ENCODE data around the gene GMFB. TPM values are rescaled to one million over a fixed set of nuclear protein-coding genes. Genes with fewer than 3 reads are reported as not detected.
A peak's percentile ranks its signal among the peaks of the same experiment; 100 is the strongest.

Gene GMFB
- total RNA-seq, 1 donor from 2014 or later, result 24.1 TPM

GRCh38 chr14:54516709-54517108 lies 27.9 kb upstream of the GMFB start:
- TF ChIP-seq, protein P1, sequence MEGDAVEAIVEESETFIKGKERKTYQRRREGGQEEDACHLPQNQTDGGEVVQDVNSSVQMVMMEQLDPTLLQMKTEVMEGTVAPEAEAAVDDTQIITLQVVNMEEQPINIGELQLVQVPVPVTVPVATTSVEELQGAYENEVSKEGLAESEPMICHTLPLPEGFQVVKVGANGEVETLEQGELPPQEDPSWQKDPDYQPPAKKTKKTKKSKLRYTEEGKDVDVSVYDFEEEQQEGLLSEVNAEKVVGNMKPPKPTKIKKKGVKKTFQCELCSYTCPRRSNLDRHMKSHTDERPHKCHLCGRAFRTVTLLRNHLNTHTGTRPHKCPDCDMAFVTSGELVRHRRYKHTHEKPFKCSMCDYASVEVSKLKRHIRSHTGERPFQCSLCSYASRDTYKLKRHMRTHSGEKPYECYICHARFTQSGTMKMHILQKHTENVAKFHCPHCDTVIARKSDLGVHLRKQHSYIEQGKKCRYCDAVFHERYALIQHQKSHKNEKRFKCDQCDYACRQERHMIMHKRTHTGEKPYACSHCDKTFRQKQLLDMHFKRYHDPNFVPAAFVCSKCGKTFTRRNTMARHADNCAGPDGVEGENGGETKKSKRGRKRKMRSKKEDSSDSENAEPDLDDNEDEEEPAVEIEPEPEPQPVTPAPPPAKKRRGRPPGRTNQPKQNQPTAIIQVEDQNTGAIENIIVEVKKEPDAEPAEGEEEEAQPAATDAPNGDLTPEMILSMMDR (IDR thresholded peaks at IDR 0.05), result no peak
- no peak for TF ChIP-seq POLR2AphosphoS5 (IDR thresholded peaks at IDR 0.05; ENCODE audit: insufficient read depth in 1 of 2, low read depth in 1 of 2)
- no peak for TF ChIP-seq POLR2A (IDR thresholded peaks at IDR 0.05)
- Histone ChIP-seq H3K4me3 (no peak overlapping the region), H3K27ac (no peak overlapping the region)

DNA sequence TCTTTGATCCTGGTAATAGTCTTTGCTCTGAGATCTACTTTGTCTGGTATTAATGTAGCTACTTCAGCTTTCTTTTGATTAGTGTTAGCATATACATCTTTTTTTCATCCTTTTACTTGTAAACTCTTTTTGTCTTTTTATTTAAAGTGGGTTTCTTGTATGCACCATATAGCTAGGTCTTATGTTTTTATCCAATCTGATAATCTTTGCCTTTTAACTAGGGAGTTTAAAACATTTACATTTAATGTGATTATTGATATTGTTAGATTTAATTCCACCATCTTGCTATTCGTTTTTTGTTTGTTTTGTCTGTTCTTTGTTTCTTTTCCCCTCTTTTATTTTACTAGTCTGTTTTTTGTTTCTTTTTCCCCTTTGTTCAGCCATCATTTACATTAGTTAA lies 26.9 kb upstream of the GMFB start:
- H3K4me1 ChIP-seq, result peaks cover 30% of the 10 kb centered on the region
- intact Hi-C loops (cut with DNase I), result no loop called here
- no peaks in the 10 kb centered on the region for H3K27me3 ChIP-seq
- no peak for DNase-seq (ENCODE audit: extremely low spot score in 2 of 2)
- no peak overlapping the region for H3K4me3 ChIP-seq
- no peak overlapping the region for H3K27ac ChIP-seq
- TF ChIP-seq, protein P1 (IDR thresholded peaks at IDR 0.05), result no peak
- TF ChIP-seq POLR2AphosphoS5 (IDR thresholded peaks at IDR 0.05; ENCODE audit: insufficient read depth in 1 of 2, low read depth in 1 of 2) (no peak), POLR2A (IDR thresholded peaks at IDR 0.05) (no peak)
- H3K9me3 ChIP-seq, result peaks cover 4% of the 10 kb centered on the region
- H3K36me3 ChIP-seq, result peaks cover 0 to 4% of the 10 kb centered on the region in 2 donors

More at GRCh38 chr14:54516709-54517108, 27.9 kb upstream of the GMFB start:
- no peak for DNase-seq (ENCODE audit: extremely low spot score in 2 of 2)
- Histone ChIP-seq H3K27me3 (no peaks in the 10 kb centered on the region), H3K4me1 (peaks cover 19% of the 10 kb centered on the region), H3K36me3 (peaks cover 0 to 4% of the 10 kb centered on the region in 2 donors), H3K9me3 (peaks cover 4% of the 10 kb centered on the region)
- intact Hi-C loops (cut with DNase I), result no loop called here

- H3K9me3 ChIP-seq, result peaks cover 4% of the 10 kb centered on the region
- no peak for DNase-seq (ENCODE audit: extremely low spot score in 2 of 2)
- H3K4me3 ChIP-seq, result no peak overlapping the region
- TF ChIP-seq POLR2A (IDR thresholded peaks at IDR 0.05), result no peak
- peaks cover 0 to 4% of the 10 kb centered on the region in 2 donors for H3K36me3 ChIP-seq
- intact Hi-C loops (cut with DNase I), result no loop called here
- H3K27me3 ChIP-seq, result no peaks in the 10 kb centered on the region
- H3K4me1 ChIP-seq, result peaks cover 34% of the 10 kb centered on the region
- H3K27ac ChIP-seq, result no peak overlapping the region
Measured at GRCh38 chr14:54512393-54512792, 23.6 kb upstream of the GMFB start.

DNA sequence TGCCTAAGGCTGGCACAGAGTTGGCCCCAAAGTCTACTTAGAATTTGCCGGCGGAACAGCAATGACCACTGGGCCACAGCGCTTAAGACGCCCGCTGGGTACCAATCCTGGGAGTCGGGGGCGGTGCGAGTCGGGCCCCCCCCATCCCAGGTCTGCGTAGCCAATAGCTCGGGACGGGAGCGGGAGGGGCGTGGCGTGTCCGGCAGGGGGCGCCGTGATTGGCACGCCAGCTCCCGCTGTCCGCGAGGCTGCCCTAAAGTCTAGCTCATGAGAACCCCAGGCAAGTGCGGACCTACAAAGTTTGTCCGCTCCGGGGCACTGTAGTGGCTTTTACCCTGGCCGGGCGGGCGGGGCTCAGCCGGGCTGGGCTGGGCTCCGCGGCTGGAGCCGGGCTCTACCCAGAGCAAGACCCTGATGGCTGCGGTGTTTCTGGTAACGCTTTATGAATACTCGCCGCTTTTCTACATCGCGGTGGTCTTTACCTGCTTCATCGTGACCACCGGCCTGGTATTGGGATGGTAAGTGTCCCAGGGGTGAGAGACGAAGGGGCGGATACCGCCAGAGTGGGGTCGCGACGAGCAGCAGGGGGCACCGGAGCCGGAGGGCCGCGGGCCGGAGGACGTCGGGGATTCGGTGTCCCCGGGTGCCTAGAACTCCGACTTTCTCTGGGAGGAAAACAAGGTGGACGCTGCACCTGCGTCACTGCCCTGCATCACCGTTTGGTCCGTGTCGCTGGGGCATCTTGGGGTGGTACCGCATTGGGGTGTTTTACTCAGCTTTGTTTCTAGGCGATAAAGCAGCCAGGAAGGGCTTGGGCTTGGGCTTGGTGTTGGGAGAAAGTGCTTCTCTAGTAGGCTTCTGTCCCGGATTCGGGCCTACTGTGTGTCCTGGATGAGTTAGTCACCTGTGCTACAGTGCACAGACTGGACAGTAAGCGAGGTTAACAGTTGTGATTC lies 21.0 kb upstream of the GMFB start, which contains the start of gene CGRRF1:
CGRRF1 (plus strand) TSS at position 361 of the 956 bp plus-strand sequence; CDS start at position 415, 54 bp downstream.
- TF ChIP-seq POLR2A (IDR thresholded peaks at IDR 0.05) (peak in 1 of 2 donors; percentile 43), POLR2AphosphoS5 (IDR thresholded peaks at IDR 0.05; ENCODE audit: insufficient read depth in 1 of 2, low read depth in 1 of 2) (peak; percentile 94 to 95)
- TF ChIP-seq, protein P1 (IDR thresholded peaks at IDR 0.05), result peak; percentile 67 to 76 (median 74)
- DNase-seq (ENCODE audit: extremely low spot score in 2 of 2), result peak; percentile 97
- H3K27me3 ChIP-seq, result no peaks in the 10 kb centered on the region
- H3K4me1 ChIP-seq, result peaks cover 34% of the 10 kb centered on the region
- H3K27ac ChIP-seq, result peak within 1 kb of the TSS; percentile 74
- intact Hi-C loops (cut with DNase I), result no loop called here
- H3K4me3 ChIP-seq, result peak within 1 kb of the TSS; percentile 72 to 76
- no peaks in the 10 kb centered on the region for H3K9me3 ChIP-seq
- no peaks in the 10 kb centered on the region for H3K36me3 ChIP-seq

DNA sequence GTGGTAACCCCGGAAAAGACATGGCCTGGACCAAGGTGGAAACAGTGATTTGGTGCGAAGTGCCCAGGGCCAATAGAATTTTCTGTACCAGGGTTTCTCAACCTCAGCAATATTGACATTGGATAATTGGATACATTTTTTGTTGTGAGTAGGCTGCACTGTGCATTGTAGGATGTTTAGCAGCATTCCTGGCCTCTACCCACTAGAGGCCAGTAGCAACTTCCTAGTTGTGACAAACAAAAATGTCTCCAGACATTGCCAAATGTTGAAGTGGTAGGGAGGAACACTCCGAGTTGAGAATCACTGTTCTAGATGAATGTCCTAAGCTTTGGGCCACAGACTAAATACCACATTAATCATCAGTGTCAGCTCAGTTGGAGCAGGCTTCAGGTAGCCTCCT lies 14.7 kb upstream of the GMFB start:
- H3K27me3 ChIP-seq, result no peaks in the 10 kb centered on the region
- intact Hi-C loops (cut with DNase I), result no loop called here
- no peak overlapping the region for H3K4me3 ChIP-seq
- H3K4me1 ChIP-seq, result no peaks in the 10 kb centered on the region
- no peaks in the 10 kb centered on the region for H3K9me3 ChIP-seq
- no peak for DNase-seq (ENCODE audit: extremely low spot score in 2 of 2)
- no peaks in the 10 kb centered on the region for H3K36me3 ChIP-seq
- H3K27ac ChIP-seq, result no peak overlapping the region
- TF ChIP-seq, protein P1 (IDR thresholded peaks at IDR 0.05), result no peak
- no peak for TF ChIP-seq POLR2AphosphoS5 (IDR thresholded peaks at IDR 0.05; ENCODE audit: insufficient read depth in 1 of 2, low read depth in 1 of 2)
- no peak for TF ChIP-seq POLR2A (IDR thresholded peaks at IDR 0.05)

All from vagina (tissue), 2 donors.